NT2/D1 (cell line): ENCODE data around the gene YIF1A.

Experiments
- DNase-seq: peaks from one replicate; pipeline ENCODE4 v3.0.0-alpha.2; 2011; ENCODE audit warnings: low read depth, low spot score
- H3K27me3 ChIP-seq: 2 replicates; pipeline ENCODE4 v1.6.0; 2011; ENCODE audit warnings: mild to moderate bottlenecking; ENCODE audit not compliant: insufficient read length, insufficient read depth
- H3K36me3 ChIP-seq: 2 replicates; pipeline ENCODE4 v1.6.1; 2011; ENCODE audit warnings: mild to moderate bottlenecking, low read length, mixed read lengths; ENCODE audit not compliant: insufficient read depth, insufficient read length
- H3K4me1 ChIP-seq: 2 replicates; pipeline ENCODE4 v1.5.1; 2011; ENCODE audit not compliant: insufficient read depth, insufficient read length
- H3K4me3 ChIP-seq: 2 replicates; pipeline ENCODE4 v1.5.1; 2011; ENCODE audit warnings: low read depth; ENCODE audit not compliant: insufficient read length
- H3K9ac ChIP-seq: 2 replicates; pipeline ENCODE4 v1.6.0; 2011; ENCODE audit warnings: low read depth; ENCODE audit not compliant: insufficient read length
- H3K9me3 ChIP-seq: 2 replicates; pipeline ENCODE4 v1.5.1; 2011; ENCODE audit warnings: mild to moderate bottlenecking, low read length; ENCODE audit not compliant: insufficient read depth
- SUZ12 ChIP-seq: IDR thresholded peaks from 2 replicates; pipeline ENCODE4 v1.6.1; 2011; ENCODE audit not compliant: insufficient read length, insufficient read depth; ENCODE audit errors: extremely low read depth
- YY1 ChIP-seq: IDR thresholded peaks from 2 replicates; pipeline ENCODE4 v1.6.1; 2011; ENCODE audit not compliant: insufficient read length, insufficient read depth
- ZNF274 ChIP-seq: IDR thresholded peaks from 2 replicates; pipeline ENCODE4 v1.6.1; 2011; ENCODE audit warnings: mild to moderate bottlenecking, low read depth, low read length

The YIF1A gene

GRCh38 chr11:66310324-66310723 lies 21.4 kb upstream of the YIF1A start:
- Histone ChIP-seq H3K9me3 (no peaks in the 10 kb centered on the region), H3K4me1 (peaks cover 16% of the 10 kb centered on the region), H3K4me3 (no peak overlapping the region), H3K36me3 (no peaks in the 10 kb centered on the region), H3K9ac (no peak overlapping the region), H3K27me3 (peaks cover 3% of the 10 kb centered on the region)
- TF ChIP-seq ZNF274: no peak
- no peak for TF ChIP-seq YY1
- no peak for TF ChIP-seq SUZ12
- DNase-seq: no peak

- DNase-seq: no peak
- H3K9me3 ChIP-seq: no peaks in the 10 kb centered on the region
- TF ChIP-seq YY1 (no peak), SUZ12 (no peak), ZNF274 (no peak)
These were observed 20.5 kb upstream of the YIF1A start for GRCh38 chr11:66309475-66309874.

GRCh38 chr11:66302656-66303055 lies 13.7 kb upstream of the YIF1A start:
- TF ChIP-seq SUZ12 (no peak), ZNF274 (no peak), YY1 (no peak)

More at GRCh38 chr11:66309475-66309874, 20.5 kb upstream of the YIF1A start:
- no peaks in the 10 kb centered on the region for H3K27me3 ChIP-seq
- peaks cover 9% of the 10 kb centered on the region for H3K4me1 ChIP-seq
- H3K36me3 ChIP-seq: no peaks in the 10 kb centered on the region
- H3K9ac ChIP-seq: peak overlapping the region; percentile 3
- H3K4me3 ChIP-seq: no peak overlapping the region

GRCh38 chr11:66299186-66299585 lies 10.2 kb upstream of the YIF1A start:
- peaks cover 22% of the 10 kb centered on the region for H3K4me1 ChIP-seq
- peaks cover 12% of the 10 kb centered on the region for H3K27me3 ChIP-seq
- no peaks in the 10 kb centered on the region for H3K9me3 ChIP-seq
- H3K36me3 ChIP-seq: no peaks in the 10 kb centered on the region
- H3K9ac ChIP-seq: no peak overlapping the region
- TF ChIP-seq SUZ12 (no peak), YY1 (no peak), ZNF274 (no peak)
- no peak overlapping the region for H3K4me3 ChIP-seq
- DNase-seq: no peak

More at GRCh38 chr11:66302656-66303055, 13.7 kb upstream of the YIF1A start:
- Histone ChIP-seq H3K9me3 (no peaks in the 10 kb centered on the region), H3K36me3 (no peaks in the 10 kb centered on the region), H3K27me3 (peaks cover 3% of the 10 kb centered on the region), H3K4me3 (no peak overlapping the region), H3K4me1 (peaks cover 6% of the 10 kb centered on the region), H3K9ac (no peak overlapping the region)
- no peak for DNase-seq

- no peak overlapping the region for H3K9ac ChIP-seq
- H3K36me3 ChIP-seq: no peaks in the 10 kb centered on the region
- DNase-seq: no peak
- no peaks in the 10 kb centered on the region for H3K9me3 ChIP-seq
- peaks cover 27% of the 10 kb centered on the region for H3K27me3 ChIP-seq
- TF ChIP-seq SUZ12 (no peak), YY1 (no peak), ZNF274 (no peak)
- no peak overlapping the region for H3K4me3 ChIP-seq
- H3K4me1 ChIP-seq: peaks cover 25% of the 10 kb centered on the region
These were observed 8.7 kb upstream of the YIF1A start for GRCh38 chr11:66297610-66298009.

- H3K4me1 ChIP-seq: peaks cover 31% of the 10 kb centered on the region
- DNase-seq: no peak
- H3K36me3 ChIP-seq: no peaks in the 10 kb centered on the region
- H3K4me3 ChIP-seq: no peak overlapping the region
- H3K9me3 ChIP-seq: no peaks in the 10 kb centered on the region
- no peak overlapping the region for H3K9ac ChIP-seq
- no peak for TF ChIP-seq YY1
- no peak for TF ChIP-seq SUZ12
- no peak for TF ChIP-seq ZNF274
- peaks cover 51% of the 10 kb centered on the region for H3K27me3 ChIP-seq
These were observed 6.0 kb upstream of the YIF1A start for GRCh38 chr11:66294626-66295620.

- no peak overlapping the region for H3K4me3 ChIP-seq
- H3K9me3 ChIP-seq: no peaks in the 10 kb centered on the region
- H3K4me1 ChIP-seq: peaks cover 34% of the 10 kb centered on the region
- no peak for TF ChIP-seq SUZ12
- no peak for TF ChIP-seq YY1
- no peak for TF ChIP-seq ZNF274
- peaks cover 55% of the 10 kb centered on the region for H3K27me3 ChIP-seq
- H3K36me3 ChIP-seq: no peaks in the 10 kb centered on the region
- no peak overlapping the region for H3K9ac ChIP-seq
- no peak for DNase-seq
These were observed 5.1 kb upstream of the YIF1A start for GRCh38 chr11:66293777-66294625.
